Upper lobe of left lung (tissue), 6 donors: ENCODE data around the gene LTBP1. TPM values are rescaled to one million over a fixed set of nuclear protein-coding genes. Genes with fewer than 3 reads are reported as not detected.

Source experiments
- ATAC-seq, 2 donors: fragments of 200-7000 bp; cut with Tn5 transposase; one replicate each; pipeline ENCODE4 v1.9.1; 2022; ENCODE audit warnings: mild to moderate bottlenecking in 2 of 2, moderate library complexity in 2 of 2; ENCODE audit not compliant: low FRiP score in 2 of 2
- DNase-seq, 2 donors: peaks; one replicate each; pipeline ENCODE4 v3.0.0-alpha.2; 2019 to 2020
- H3K27ac ChIP-seq, 4 donors: fragments of 200-600 bp; sonication (generic); one replicate each; pipeline ENCODE4 v1.5.1; 2016 to 2019
- H3K27me3 ChIP-seq, 4 donors: fragments of 200-600 bp; sonication (generic); one replicate each; pipeline ENCODE4 v1.5.1; 2017 to 2019
- H3K36me3 ChIP-seq, 4 donors: fragments of 200-600 bp; sonication (generic); one replicate each; pipeline ENCODE4 v1.5.1; 2016 to 2019
- H3K4me1 ChIP-seq, 4 donors: fragments of 200-600 bp; sonication (generic); one replicate each; pipeline ENCODE4 v1.5.1; 2018 to 2019
- H3K4me3 ChIP-seq, 4 donors: fragments of 200-600 bp; sonication (generic); one replicate each; pipeline ENCODE4 v1.5.1; 2017 to 2019; ENCODE audit warnings: mild to moderate bottlenecking in 2 of 4, moderate library complexity in 1 of 4
- H3K9me3 ChIP-seq, 4 donors: fragments of 200-600 bp; sonication (generic); one replicate each; pipeline ENCODE4 v1.5.1; 2018 to 2019
- EP300 ChIP-seq, 4 donors: sonication (generic); formaldehyde crosslinking; IDR thresholded peaks; one replicate each; pipeline ENCODE4 v1.5.1; 2017; ENCODE audit warnings: antibody characterized with exemption in 4 of 4, control low read depth in 2 of 4
- POLR2A ChIP-seq, 4 donors: fragments of 450-650 bp; IDR thresholded peaks; one replicate each; pipeline ENCODE4 v1.5.1; 2016 to 2017; ENCODE audit warnings: antibody characterized with exemption in 4 of 4, mild to moderate bottlenecking in 2 of 4
- POLR2AphosphoS5 ChIP-seq, 2 donors: sonication (generic); formaldehyde crosslinking; IDR thresholded peaks; one replicate each; pipeline ENCODE4 v1.5.1; 2017; ENCODE audit warnings: antibody characterized with exemption in 2 of 2
- WGBS, 2 donors: methylation state at CpG; one replicate each; pipeline ENCODE4 v1.1.5; 2017 to 2018; 5-methylcytosine and 5-hydroxymethylcytosine counted together
- total RNA-seq, 6 donors: library from RNA; depleted of rRNA in 4 of 6; stranded (reverse); fragments of >200 nt in 4 of 6; gene quantifications; one replicate each; pipeline versions ENCODE4 v1.1.0 to v1.2.1, GENCODE V29; 2016 to 2021
- TF ChIP-seq, protein P1 (sequence below), 6 experiments: fragments of 450-650 bp in 4 of 6; fragments of 200-600 bp in 2 of 6; sonication (generic) in 2 of 6; IDR thresholded peaks; one replicate each; pipeline ENCODE4 v1.5.1; 2016 to 2019; ENCODE audit warnings: antibody characterized with exemption in 6 of 6
- donor health status: DM: no; HTN: no; CAD: no; lungs with moderate emphysema.
- donor health status: DM: no; HTN: yes; CAD: no; lungs with severe emphysema.

The LTBP1 gene
- total RNA-seq, 6 donors from 2014 or later = 11.5 to 45.0 (median 27.1) TPM

GRCh38 chr2:33274524-33274923 is 327.8 kb downstream of the LTBP1 start:
- no peak overlapping the region for H3K4me3 ChIP-seq
- 96 to 97% methylated on average over 5 of the region's 5 CpGs for WGBS, 2 donors
- no peak overlapping the region for H3K27ac ChIP-seq
- DNase-seq (no peak), ATAC-seq (no peak)
- H3K36me3 ChIP-seq = no peaks in the 10 kb centered on the region
- TF ChIP-seq EP300 (IDR thresholded peaks at IDR 0.05) = no peak
- no peak for TF ChIP-seq POLR2AphosphoS5 (IDR thresholded peaks at IDR 0.05)
- no peak for TF ChIP-seq POLR2A (IDR thresholded peaks at IDR 0.05)
- TF ChIP-seq, protein P1, sequence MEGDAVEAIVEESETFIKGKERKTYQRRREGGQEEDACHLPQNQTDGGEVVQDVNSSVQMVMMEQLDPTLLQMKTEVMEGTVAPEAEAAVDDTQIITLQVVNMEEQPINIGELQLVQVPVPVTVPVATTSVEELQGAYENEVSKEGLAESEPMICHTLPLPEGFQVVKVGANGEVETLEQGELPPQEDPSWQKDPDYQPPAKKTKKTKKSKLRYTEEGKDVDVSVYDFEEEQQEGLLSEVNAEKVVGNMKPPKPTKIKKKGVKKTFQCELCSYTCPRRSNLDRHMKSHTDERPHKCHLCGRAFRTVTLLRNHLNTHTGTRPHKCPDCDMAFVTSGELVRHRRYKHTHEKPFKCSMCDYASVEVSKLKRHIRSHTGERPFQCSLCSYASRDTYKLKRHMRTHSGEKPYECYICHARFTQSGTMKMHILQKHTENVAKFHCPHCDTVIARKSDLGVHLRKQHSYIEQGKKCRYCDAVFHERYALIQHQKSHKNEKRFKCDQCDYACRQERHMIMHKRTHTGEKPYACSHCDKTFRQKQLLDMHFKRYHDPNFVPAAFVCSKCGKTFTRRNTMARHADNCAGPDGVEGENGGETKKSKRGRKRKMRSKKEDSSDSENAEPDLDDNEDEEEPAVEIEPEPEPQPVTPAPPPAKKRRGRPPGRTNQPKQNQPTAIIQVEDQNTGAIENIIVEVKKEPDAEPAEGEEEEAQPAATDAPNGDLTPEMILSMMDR (IDR thresholded peaks at IDR 0.05) = no peak
- no peaks in the 10 kb centered on the region for H3K4me1 ChIP-seq
- no peaks in the 10 kb centered on the region for H3K9me3 ChIP-seq
- no peaks in the 10 kb centered on the region for H3K27me3 ChIP-seq

DNA sequence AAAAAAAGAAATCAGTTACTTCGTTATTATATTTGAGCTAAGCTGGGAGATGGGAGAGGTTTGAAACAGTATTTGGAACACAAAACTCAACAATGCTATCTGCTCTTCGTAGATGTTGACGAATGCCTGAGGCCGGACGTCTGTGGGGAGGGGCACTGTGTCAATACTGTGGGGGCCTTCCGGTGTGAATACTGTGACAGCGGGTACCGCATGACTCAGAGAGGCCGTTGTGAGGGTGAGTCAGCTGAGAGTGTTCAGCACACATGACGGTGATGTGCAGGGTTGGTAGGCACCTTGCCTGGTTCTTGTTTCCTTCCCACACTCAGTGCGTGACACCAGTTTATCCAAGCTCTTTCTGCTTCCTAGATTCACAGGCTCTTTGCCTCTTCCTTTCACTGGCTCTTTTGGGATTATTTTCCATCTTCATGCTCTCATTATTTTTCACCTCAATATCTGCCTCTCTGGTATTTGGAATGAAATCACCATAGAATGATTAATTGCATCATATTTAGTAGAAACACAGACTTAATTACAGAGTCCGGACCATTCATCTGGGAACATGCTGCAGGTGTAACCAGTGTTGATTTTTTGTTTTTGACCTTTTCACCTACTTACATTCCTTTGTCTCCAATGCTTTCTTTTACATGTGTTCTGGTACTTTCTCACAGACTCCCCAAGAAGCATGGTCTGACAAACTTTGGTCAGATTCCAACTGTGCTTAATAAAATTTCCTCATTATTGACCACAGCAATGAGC is 329.1 kb downstream of the LTBP1 start:
- TF ChIP-seq POLR2A (IDR thresholded peaks at IDR 0.05) = no peak
- TF ChIP-seq, protein P1 (IDR thresholded peaks at IDR 0.05) = no peak
- TF ChIP-seq POLR2AphosphoS5 (IDR thresholded peaks at IDR 0.05) = no peak
- no peak for TF ChIP-seq EP300 (IDR thresholded peaks at IDR 0.05)
- Histone ChIP-seq H3K4me3 (no peak overlapping the region), H3K27ac (no peak overlapping the region), H3K9me3 (no peaks in the 10 kb centered on the region), H3K4me1 (no peaks in the 10 kb centered on the region), H3K36me3 (no peaks in the 10 kb centered on the region), H3K27me3 (no peaks in the 10 kb centered on the region)
- DNase-seq = peak in 1 of 2 donors; percentile 33
- WGBS, 2 donors = 55 to 75% methylated on average over 12 of the region's 12 CpGs
- peak; percentile 52 to 70 for ATAC-seq

DNA sequence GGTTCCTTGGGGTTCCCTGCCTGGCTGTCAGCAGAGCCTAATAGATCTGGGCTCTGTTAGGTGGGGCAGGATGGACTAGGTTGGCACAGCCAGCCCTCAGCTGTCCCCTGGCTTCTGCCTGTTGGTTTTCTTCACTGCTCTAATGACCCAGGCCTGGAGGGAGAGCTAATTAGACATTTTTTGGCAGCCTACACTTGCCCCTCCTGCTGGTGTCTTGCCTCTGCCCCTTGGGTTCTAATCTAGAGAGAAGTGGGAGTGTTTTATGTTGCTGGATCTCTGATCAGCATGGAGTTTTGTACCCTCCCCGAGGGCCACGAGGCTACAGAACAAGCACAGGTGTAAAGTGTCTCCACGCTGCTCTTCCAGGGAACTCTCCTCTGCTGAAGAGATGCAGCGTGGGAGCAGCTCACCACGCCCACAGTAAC is 330.3 kb downstream of the LTBP1 start:
- peak overlapping the region in 2 of 4 donors; percentile 18 to 33 for H3K27ac ChIP-seq
- H3K27me3 ChIP-seq = no peaks in the 10 kb centered on the region
- H3K4me3 ChIP-seq = no peak overlapping the region
- 79 to 86% methylated on average over 4 to 5 of the region's 5 CpGs for WGBS, 2 donors
- no peaks in the 10 kb centered on the region for H3K36me3 ChIP-seq
- TF ChIP-seq POLR2AphosphoS5 (IDR thresholded peaks at IDR 0.05) (no peak), EP300 (IDR thresholded peaks at IDR 0.05) (no peak)
- ATAC-seq (no peak), DNase-seq (no peak)
- H3K9me3 ChIP-seq = no peaks in the 10 kb centered on the region
- H3K4me1 ChIP-seq = no peaks in the 10 kb centered on the region

DNA sequence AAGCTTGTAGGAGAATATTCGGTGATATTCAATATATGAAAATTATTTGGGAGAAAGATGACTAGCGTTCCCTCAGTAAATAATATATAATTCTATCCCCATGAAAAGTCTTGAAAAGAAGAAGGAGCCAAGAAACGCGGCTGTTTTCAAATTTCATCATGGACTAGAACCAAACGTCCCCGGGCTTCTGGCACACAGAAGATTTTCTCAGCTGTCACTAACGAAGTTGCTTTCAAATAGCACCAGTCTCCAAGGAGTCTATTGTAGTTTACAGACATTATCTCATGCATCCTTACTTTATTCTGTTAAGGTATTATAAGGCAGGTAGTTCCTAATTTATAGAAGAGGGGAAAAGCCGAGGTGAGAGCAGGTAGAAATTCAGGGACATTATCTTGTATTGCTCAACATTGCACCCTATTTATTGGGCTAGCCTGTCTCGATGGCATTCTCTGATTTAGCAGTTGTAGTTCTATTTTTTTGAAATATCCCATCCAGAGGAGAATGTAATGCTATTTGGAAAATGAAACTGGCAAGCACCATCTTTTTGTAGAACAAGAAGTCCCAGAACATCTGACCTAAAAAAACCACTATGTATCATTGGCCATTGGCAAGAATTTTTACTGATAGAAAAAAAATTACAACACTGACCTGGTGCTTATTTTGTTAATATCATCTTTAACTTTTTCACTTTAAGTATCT is 331.6 kb downstream of the LTBP1 start:
- WGBS, 2 donors = 80 to 85% methylated on average over 9 of the region's 9 CpGs
- peak in 1 of 2 donors; percentile 73 for ATAC-seq

DNA sequence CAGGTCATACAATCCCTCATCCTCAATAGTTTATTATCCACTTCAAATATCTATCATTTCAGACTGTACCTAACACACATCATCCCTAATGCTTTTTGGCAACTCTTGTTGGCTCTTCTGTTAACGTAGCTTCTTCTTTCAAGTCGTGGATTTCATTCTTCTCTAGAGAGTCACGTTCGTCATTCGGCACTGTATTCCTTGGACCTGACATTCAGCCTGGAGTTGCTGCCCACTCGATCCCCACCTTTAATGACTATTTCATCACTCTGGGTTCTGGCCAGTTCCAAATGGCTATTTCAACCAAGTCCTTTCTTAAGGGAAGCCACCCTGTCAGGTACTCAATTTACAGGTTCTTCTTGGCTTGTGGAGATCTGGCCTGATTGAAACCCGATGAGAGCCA is 337.5 kb downstream of the LTBP1 start:
- H3K4me3 ChIP-seq = no peak overlapping the region
- DNase-seq (no peak), ATAC-seq (no peak)
- no peaks in the 10 kb centered on the region for H3K9me3 ChIP-seq
- H3K36me3 ChIP-seq = no peaks in the 10 kb centered on the region
- WGBS, 2 donors = 94 to 95% methylated on average over 7 of the region's 7 CpGs
- H3K4me1 ChIP-seq = no peaks in the 10 kb centered on the region
- TF ChIP-seq EP300 (IDR thresholded peaks at IDR 0.05) (no peak), POLR2AphosphoS5 (IDR thresholded peaks at IDR 0.05) (no peak), POLR2A (IDR thresholded peaks at IDR 0.05) (no peak)
- TF ChIP-seq, protein P1 (IDR thresholded peaks at IDR 0.05) = no peak
- H3K27me3 ChIP-seq = no peaks in the 10 kb centered on the region
- no peak overlapping the region for H3K27ac ChIP-seq

More for the DNA sequence above, 331.6 kb downstream of the LTBP1 start:
- H3K9me3 ChIP-seq = no peaks in the 10 kb centered on the region
- no peak for DNase-seq
- H3K36me3 ChIP-seq = no peaks in the 10 kb centered on the region
- H3K27ac ChIP-seq = peak overlapping the region in 2 of 4 donors; percentile 62 to 67
- H3K4me1 ChIP-seq = no peaks in the 10 kb centered on the region
- peak in 1 of 4 donors; percentile 36 for TF ChIP-seq EP300 (IDR thresholded peaks at IDR 0.05)
- no peak for TF ChIP-seq POLR2AphosphoS5 (IDR thresholded peaks at IDR 0.05)
- H3K27me3 ChIP-seq = no peaks in the 10 kb centered on the region
- H3K4me3 ChIP-seq = no peak overlapping the region
